Measurements from ENCODE around the gene TNFRSF1B.

Gene TNFRSF1B

GRCh38 chr1:12152113-12152891 is 14.5 kb upstream of the TNFRSF1B start:
- TF ChIP-seq CTCF (IDR thresholded peaks at IDR 0.05; ENCODE audit: low read depth, low read length) = no peak
- DNase-seq (ENCODE audit: extremely low read depth, low read depth) = no peak

- peak; percentile 47 for DNase-seq (ENCODE audit: extremely low read depth, low read depth)
- TF ChIP-seq CTCF (IDR thresholded peaks at IDR 0.05; ENCODE audit: low read depth, low read length) = no peak
Observed at GRCh38 chr1:12153181-12153785, 13.5 kb upstream of the TNFRSF1B start.

DNA sequence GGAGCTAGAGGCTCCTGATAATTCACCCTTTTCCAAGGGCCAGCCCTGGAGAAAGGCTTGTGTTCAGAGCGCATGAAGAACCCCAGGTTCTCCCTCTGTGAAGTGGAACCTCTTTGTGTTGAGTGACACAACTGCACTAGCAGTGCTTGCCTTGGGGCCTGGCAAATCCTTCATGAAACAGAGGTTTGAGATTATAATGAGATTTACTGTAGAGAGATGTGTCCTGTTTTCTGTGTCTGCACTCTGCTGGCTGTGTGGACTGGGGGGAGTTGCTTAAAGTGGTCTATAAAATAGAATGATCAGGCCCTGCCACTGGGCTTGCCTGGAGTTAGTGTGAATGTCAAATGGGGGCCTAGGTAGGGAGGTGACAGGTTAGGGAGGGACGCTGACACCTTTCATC is 11.5 kb upstream of the TNFRSF1B start:
- DNase-seq (ENCODE audit: extremely low read depth, low read depth) = no peak
- TF ChIP-seq CTCF (IDR thresholded peaks at IDR 0.05; ENCODE audit: low read depth, low read length) = no peak

- DNase-seq (ENCODE audit: extremely low read depth, low read depth) = no peak
- TF ChIP-seq CTCF (IDR thresholded peaks at IDR 0.05; ENCODE audit: low read depth, low read length) = no peak
Observed at GRCh38 chr1:12157366-12158231, 9.2 kb upstream of the TNFRSF1B start.

GRCh38 chr1:12158357-12159092 is 8.3 kb upstream of the TNFRSF1B start:
- DNase-seq (ENCODE audit: extremely low read depth, low read depth) = no peak
- TF ChIP-seq CTCF (IDR thresholded peaks at IDR 0.05; ENCODE audit: low read depth, low read length) = no peak

GRCh38 chr1:12159816-12160215 is 7.0 kb upstream of the TNFRSF1B start:
- no peak for DNase-seq (ENCODE audit: extremely low read depth, low read depth)
- TF ChIP-seq CTCF (IDR thresholded peaks at IDR 0.05; ENCODE audit: low read depth, low read length) = no peak
